Bone marrow (tissue), 2 donors: Measurements from ENCODE around the gene MAPK14.

Experiments
- DNase-seq, 2 donors: peaks; one replicate each; lab custom pipeline; 2025; lab: John Stamatoyannopoulos, UW

MAPK14 gene

GRCh38 chr6:36035225-36035624 is 7.6 kb downstream of the MAPK14 start:
- DNase-seq: no peak

GRCh38 chr6:36038120-36038876 is 10.7 kb downstream of the MAPK14 start:
- DNase-seq: peak in 1 of 2 donors; percentile 56

- DNase-seq: no peak
Measured at GRCh38 chr6:36039112-36039511, 11.5 kb downstream of the MAPK14 start.

- no peak for DNase-seq
Measured at GRCh38 chr6:36040958-36041357, 13.3 kb downstream of the MAPK14 start.

- no peak for DNase-seq
Measured at GRCh38 chr6:36042618-36043260, 15.1 kb downstream of the MAPK14 start.

GRCh38 chr6:36049582-36049981 is 22.0 kb downstream of the MAPK14 start:
- no peak for DNase-seq

GRCh38 chr6:36050305-36050704 is 22.7 kb downstream of the MAPK14 start:
- no peak for DNase-seq

- no peak for DNase-seq
Measured at GRCh38 chr6:36050947-36051710, 23.5 kb downstream of the MAPK14 start.

GRCh38 chr6:36052097-36052496 is 24.5 kb downstream of the MAPK14 start:
- no peak for DNase-seq

GRCh38 chr6:36053878-36054277 is 26.3 kb downstream of the MAPK14 start:
- DNase-seq: no peak

- no peak for DNase-seq
Measured at GRCh38 chr6:36054415-36054814, 26.8 kb downstream of the MAPK14 start.

GRCh38 chr6:36054956-36055355 is 27.3 kb downstream of the MAPK14 start:
- no peak for DNase-seq

- no peak for DNase-seq
Measured at GRCh38 chr6:36056178-36056577, 28.6 kb downstream of the MAPK14 start.

- no peak for DNase-seq
Measured at GRCh38 chr6:36061236-36061635, 33.6 kb downstream of the MAPK14 start.

- DNase-seq: no peak
Measured at GRCh38 chr6:36062247-36062646, 34.6 kb downstream of the MAPK14 start.

GRCh38 chr6:36063318-36064060 is 35.9 kb downstream of the MAPK14 start:
- DNase-seq: no peak

GRCh38 chr6:36064770-36065396 is 37.3 kb downstream of the MAPK14 start:
- no peak for DNase-seq

GRCh38 chr6:36065916-36066315 is 38.3 kb downstream of the MAPK14 start:
- no peak for DNase-seq

- no peak for DNase-seq
Measured at GRCh38 chr6:36066817-36067216, 39.2 kb downstream of the MAPK14 start.

- DNase-seq: no peak
Measured at GRCh38 chr6:36067374-36068011, 39.9 kb downstream of the MAPK14 start.

GRCh38 chr6:36068012-36068392 is 40.4 kb downstream of the MAPK14 start:
- no peak for DNase-seq
